ENCODE measurements around the gene GPATCH2.
"Not testable (repeated sequence)": the region's sequence is repeated elsewhere in the genome, so short reads cannot be mapped to it uniquely, and the experiment has no call there.

The GPATCH2 gene
- 17.1 to 34.1 (median 31.7) reads per million in 4 donors for total RNA-seq

DNA sequence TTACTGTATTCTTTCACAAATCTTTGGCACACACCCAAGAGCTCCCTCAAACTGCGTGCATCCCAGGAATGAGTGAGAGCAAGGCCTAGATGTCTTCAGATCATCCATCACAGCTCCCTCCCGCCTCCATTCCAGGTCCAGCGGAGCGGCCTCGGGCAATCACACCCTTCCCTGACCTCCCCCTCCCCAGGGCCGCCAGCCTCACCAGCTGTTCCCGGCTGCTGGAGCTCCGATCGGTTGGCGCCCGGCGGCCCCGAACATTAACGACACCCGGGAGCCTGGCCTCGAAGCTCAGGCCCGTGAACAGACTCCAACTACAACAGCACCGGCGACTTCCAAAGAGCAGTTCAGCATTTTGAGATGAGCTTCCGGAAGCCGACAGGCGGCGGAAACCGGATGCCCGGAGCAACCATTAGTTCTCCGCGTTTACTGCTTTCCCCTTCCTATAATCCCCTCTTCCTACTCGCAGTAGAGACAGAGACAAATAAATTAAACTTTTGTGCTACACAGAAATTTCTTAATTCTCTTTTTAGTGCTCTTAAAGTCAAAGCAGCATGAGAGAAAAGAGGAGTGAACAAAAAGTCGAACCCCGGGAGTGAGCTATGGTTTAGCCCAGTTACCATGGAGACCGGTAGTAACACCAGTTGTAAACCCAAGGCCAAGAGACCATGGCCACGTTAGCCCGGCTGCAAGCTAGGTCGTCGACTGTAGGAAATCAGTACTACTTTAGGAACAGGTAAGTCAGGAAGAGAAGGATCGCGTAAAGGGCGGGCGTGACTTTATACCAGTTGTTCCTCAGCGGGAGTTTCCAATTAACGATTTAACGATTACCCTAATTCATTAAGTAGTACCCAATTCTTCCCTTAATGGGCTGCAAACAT, at the start of gene GPATCH2, which contains the start of gene SPATA17:
Gene GPATCH2, minus strand, starts transcription at position 380 of the 881 bp plus-strand sequence. Its CDS starts 119 bp downstream, at position 261.
Gene SPATA17, plus strand, starts transcription at position 634 of the 881 bp plus-strand sequence. Its CDS starts 35 bp downstream, at position 669.
- DNase-seq = peak; percentile 52 to 88 (median 71)

- DNase-seq = no peak
Observed at GRCh38 chr1:217674028-217674729, 43.3 kb upstream of the GPATCH2 start.

DNA sequence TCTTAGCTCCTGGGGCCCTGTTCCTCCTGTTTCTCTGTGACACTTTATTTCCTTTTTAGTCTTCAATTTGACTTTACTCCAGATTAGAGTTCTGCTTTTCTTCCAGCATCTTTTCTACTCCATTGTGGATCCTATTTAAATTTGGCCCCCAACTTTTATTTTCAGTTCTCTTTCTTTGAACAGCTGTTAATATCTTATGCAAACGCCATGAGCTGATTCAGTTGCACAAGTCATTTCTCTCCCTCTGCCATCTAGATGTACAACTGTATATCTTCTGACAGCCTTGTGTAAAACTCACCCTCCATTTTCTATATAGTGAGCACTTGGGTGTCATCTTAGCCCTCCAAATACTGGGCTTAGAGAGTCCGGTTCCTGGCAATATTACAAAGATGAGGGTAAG, 42.5 kb upstream of the GPATCH2 start:
- DNase-seq = no peak

DNA sequence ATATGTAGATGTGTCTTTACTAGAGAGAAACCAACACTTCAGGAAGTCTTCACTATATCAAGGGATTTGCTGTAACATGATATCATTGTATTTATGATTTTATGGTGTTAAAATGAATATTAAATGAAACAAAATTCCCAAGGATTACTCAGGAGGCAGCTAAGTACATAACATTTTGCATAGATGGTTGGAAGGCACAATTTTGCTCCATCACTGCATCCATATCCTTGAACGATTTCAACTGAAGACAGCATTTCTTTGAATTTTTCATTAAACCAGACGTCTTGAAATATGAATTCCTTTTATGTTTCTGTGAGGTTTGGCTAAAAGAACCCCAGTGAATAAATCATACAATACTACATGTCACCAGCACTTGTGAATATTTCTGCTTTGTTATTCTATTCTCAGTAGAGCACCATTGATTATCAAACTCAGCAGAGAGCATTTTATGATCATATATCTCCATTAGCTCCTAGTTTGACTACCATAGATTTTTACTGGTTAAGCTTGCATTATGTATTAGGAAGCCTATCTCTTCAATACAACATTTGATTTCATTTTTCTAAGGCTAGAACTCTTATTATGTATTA, 37.6 kb upstream of the GPATCH2 start:
- DNase-seq = no peak

DNA sequence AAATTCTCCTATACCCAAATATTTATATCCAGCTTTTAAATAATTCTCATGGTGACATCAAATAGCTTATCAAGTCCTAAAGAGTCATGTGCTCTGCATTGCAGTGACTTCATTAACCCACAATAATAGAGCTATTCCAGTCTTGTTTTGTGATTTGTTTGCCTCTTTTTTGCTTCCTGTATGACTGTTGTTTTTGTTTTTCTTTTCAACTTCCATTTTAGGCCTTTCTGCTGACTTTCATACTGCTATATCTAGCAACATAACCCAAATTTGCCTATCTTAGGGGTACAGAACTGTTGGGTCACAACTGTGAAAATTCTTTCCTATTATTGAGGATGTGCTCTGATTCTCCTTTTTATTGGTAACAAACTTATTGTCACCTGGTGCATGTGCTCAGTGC, 30.5 kb upstream of the GPATCH2 start:
- no peak for DNase-seq

DNA sequence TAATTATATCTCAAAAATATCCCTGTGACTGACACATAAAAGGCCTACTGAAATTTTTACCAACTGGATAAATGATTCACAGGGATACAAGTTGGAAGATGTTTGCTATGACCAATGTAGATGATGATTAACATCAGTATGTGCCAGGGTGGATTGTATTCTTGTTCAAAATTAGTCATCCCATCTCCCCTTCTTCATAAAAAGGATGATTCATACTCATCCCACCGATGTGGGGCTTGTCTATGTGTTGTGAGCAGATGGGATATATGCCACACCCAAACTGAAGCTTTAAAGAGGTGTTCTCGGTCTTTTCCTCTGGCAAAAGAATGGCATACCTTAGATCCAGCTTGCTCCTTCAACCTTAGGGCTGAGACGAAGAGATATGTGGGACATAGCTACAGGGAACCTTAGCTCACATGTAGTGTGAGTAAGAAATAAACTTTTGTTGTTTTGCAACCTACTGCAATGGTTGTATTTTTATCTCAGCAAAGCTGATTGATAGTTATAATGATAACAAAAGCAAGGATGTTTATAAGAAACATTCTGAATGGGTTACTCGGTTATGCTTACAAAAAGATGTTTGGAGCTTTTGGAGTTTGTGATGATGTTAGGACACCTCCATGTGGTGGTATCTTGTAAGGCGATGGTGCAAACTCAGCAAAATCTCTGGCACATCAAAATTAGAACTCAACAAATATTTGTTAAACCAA, 29.6 kb upstream of the GPATCH2 start:
- DNase-seq = no peak

- DNase-seq = no peak
Observed at GRCh38 chr1:217650674-217651073, 19.8 kb upstream of the GPATCH2 start.

DNA sequence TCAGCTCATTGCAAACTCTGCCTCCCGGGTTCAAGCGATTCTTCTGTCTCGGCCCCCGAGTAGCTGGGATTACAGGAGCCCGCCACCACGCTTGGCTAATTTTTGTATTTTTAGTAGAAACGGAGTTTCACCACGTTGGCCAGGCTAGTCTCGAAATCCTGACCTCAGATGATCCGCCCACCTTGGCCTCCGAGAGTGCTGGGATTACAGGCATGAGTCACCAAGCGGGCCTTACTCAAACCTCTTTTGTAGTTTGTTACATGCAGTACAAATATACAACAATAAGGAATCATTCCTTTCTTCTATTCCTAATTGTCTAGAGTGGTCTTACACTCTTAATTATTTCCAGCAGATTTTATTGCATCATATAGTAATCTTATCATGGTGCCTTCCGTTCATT, 16.9 kb upstream of the GPATCH2 start:
- no peak for DNase-seq

GRCh38 chr1:217642455-217642854, 11.6 kb upstream of the GPATCH2 start:
- DNase-seq = no peak

DNA sequence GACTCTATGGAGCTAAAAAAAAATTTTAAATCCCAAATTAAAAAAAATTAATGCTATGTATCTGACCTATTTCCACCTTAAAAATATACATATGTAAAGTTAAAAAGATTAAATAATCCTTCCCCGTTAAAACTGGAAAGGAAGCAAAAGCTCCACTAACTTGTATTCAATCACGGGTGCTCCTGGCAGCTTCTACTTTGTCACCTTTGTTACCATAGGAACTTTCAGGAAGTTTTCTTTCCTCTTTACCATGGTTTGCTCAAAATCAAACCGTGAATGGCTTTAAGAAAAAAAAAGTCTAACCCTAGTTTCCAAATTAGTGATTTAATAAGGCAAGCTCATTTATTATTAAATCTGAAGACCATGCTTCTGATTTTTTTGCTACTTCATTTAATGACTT, 3.5 kb downstream of the GPATCH2 start:
- DNase-seq = no peak

DNA sequence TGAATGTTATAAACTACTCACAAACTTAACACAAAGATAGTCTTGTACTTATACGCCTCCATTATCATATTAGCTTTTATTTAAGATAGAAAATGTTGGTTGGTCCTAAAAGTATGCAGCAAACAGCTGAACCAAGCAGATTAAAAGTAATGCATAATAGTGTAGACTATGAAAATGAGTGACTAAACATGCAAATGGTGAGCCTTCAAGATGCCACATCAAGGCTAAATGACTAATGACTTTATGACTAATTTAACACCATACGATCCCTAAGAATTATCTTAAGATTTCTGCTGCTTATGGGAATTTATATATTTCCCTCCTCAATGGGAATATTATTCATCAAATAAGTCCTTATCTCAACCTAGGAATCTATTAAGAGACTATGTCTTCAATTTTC, 4.6 kb downstream of the GPATCH2 start:
- DNase-seq = peak in 1 of 5 donors; percentile 7

DNA sequence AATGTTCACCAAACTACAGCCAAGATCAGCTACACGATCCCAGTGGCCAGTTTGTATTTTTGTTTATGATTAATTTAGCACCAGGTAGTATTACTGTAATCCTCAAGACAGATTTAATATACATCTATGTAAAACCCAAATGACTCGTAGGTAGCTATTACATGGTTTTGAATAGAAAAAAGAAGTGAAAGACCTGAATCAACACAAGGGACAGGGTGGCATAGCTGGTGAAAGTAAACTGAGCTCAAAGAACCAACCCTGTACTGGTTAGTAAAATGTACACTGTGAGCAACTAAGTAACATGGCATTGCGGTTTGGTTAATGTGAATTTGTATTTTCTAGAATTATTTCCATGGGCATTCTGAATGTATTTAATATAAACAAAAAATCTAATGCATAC, 8.8 kb downstream of the GPATCH2 start:
- no peak for DNase-seq

GRCh38 chr1:217620814-217621213, 10.1 kb downstream of the GPATCH2 start:
- peak in 1 of 5 donors; percentile 65 for DNase-seq

- DNase-seq = no peak
Observed at GRCh38 chr1:217617126-217617525, 13.8 kb downstream of the GPATCH2 start.

DNA sequence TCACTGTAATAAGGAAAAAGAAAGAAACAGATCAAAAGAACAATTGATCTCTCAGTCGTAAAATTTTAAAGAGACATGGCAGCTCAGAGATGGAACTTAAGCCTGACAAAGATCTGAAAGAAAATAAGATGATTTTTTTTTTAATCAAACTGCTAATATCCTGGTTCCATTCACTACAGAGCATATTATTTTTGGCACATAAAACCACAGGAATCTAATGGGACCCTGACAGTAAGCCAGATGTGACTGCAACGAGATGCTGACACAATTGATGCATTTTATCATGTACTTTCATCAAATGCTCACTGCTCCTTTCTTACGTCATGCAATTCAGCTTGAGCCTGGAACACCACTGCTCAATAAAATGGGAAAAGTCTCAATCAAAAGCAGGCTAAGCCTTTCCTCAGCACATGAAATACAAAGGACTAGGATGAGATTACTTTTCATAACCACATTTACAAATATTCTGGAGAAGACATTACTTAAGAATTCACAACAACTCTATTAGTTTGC, 16.6 kb downstream of the GPATCH2 start:
- DNase-seq = no peak

- no peak for DNase-seq
Observed at GRCh38 chr1:217605390-217605789, 25.5 kb downstream of the GPATCH2 start.

DNA sequence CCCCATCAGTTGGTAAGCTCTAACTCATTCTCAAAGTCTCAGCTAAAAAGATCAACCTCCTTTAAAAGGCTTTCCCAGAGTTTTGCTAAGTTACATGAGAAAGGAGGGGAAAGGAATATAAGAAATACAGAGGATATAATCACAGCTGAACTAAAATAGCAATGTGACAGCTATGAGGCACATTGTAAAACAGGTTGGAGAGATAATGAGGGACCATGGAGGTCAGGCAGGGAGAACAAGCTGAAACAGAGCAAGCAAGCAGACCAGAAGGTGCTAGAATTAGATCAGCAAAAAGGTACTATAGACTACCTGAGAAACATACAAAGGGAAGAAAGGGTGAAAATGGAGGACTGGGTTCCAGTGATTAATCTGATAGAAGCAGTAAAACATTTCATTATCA, 28.5 kb downstream of the GPATCH2 start:
- no peak for DNase-seq

DNA sequence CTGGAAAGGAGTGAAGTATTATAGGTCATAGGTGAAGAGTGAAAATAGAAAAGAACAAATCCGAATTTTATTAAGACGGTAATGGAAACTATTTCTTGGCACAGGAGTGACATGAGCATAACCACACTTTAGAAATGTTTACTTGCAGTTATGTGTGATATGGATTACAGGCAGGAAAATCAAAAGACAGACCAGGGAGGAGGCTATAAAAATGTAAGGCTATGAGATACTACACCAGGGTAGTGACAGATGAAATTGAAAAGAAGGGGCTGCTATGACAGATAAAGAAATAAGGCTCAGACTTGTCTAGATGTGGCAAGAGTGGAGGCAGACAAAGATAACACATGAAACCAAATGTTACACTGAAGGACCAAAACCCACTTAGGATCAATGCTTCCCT, 31.7 kb downstream of the GPATCH2 start:
- DNase-seq = no peak

DNA sequence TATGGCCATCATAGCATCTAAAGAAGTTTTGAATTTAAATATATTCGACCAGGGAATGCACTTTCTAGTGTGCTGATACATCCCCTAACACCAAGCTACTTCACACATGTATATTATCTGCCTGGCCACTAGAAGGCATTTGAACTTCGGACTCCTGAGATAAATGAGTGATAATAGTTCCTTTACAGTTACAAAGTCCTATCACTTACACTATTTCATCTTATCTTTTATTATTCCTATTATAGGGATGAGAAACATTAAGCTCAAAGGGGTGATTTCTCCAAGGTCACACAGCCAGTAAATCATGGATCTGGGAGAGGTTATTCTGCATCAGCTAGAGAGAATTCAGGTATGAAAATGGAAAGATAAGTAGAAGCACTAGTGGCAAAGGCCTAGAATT, 40.3 kb downstream of the GPATCH2 start:
- DNase-seq = no peak

DNA sequence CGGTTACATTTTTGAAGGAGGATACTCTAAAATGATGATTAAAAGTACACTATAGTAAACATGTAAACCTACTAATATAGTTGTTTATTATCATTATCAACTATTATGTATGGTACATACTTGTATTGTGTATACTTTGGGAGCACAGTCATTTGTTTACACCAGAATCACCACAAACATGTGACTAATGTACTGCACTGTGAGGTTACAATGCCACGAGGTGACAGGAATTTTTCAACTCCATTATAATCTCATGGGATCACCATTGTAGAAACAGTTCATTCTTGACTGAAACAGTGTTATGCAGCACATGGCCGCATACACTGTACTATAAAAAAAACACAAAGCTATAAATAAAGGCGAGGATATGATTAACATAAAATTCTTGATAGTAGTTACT, 44.3 kb downstream of the GPATCH2 start:
- no peak for DNase-seq

GRCh38 chr1:217585577-217585976, 45.3 kb downstream of the GPATCH2 start:
- DNase-seq = no peak

GRCh38 chr1:217584286-217584811, 46.5 kb downstream of the GPATCH2 start:
- not testable (repeated sequence) for DNase-seq

Data from T-helper 1 cell (primary cell).